Measurements from ENCODE around the gene LITAF.

- TF ChIP-seq CHD4 (IDR thresholded peaks at IDR 0.05; ENCODE audit: borderline replicate concordance), result no peak
- TF ChIP-seq CTCF (IDR thresholded peaks at IDR 0.05), result no peak
- no peak for TF ChIP-seq POLR2A (IDR thresholded peaks at IDR 0.05; ENCODE audit: low read length)
- TF ChIP-seq CHD2 (IDR thresholded peaks at IDR 0.05; ENCODE audit: low read length, partially characterized antibody), result no peak
- TF ChIP-seq MAZ (IDR thresholded peaks at IDR 0.05; ENCODE audit: borderline replicate concordance, low read depth, low read length), result no peak
- TF ChIP-seq RAD21 (conservative IDR thresholded peaks at IDR 0.05 in 1 of 2, IDR thresholded peaks at IDR 0.05 in 1 of 2), result no peak
- no peak for TF ChIP-seq SMC3 (IDR thresholded peaks at IDR 0.05)
These were observed 4.4 kb downstream of the LITAF start for GRCh38 chr16:11582157-11582814.

All from A549 (cell line).